ENCODE data around the gene SH2D2A. TPM values are rescaled to one million over a fixed set of nuclear protein-coding genes. Genes with fewer than 3 reads are reported as not detected.

The SH2D2A gene
- total RNA-seq, 1 experiment from 2014 or later, result 4.0 TPM

DNA sequence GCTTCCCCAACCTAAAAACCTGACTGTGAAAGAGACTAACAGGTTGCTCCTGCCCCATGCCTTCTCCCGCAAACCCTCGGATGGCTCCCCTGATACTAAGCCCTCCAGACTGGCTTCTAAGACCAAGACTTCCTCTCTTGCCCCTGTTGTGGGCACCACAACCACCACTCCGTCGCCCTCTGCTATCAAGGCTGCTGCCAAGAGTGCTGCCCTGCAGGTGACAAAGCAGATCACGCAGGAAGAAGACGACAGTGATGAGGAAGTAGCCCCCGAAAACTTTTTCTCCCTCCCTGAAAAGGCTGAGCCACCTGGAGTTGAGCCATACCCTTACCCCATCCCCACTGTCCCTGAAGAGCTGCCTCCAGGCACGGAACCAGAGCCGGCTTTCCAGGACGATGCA lies 30.0 kb downstream of the SH2D2A start:
- BruUV-seq (replicated peaks), result no TSS peak
- H3K79me2 ChIP-seq (ENCODE audit: low read depth), result peaks cover 11% of the 10 kb centered on the region
- CTCF ChIA-PET, result no interaction called here

DNA sequence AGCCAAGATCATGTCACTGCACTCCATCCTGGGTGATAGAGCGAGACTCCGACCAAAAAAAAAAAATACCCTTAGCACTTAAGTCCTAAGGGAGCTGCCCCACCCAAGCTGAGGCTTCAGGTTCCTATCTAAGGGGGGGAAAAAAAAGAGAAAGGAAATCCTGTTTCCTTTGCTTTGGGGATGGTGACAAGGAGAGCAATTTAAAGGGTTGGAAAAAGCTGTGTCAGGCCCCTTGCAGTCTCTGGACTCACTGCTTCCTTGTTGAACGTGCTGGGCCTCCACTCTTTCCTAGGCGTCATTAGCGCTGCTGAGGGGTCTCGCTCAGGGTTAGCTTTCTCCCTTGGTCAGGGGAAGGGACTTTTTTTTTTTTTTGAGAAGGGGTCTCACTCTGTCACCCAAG lies 31.2 kb downstream of the SH2D2A start:
- no peak overlapping the region for H3K27ac ChIP-seq
- no peak overlapping the region for H3K4me2 ChIP-seq
- POLR2A ChIA-PET (ENCODE audit: unreplicated experiment), result no interaction called here
- peaks cover 13% of the 10 kb centered on the region; the same call in 1 of the 2 replicates for H3F3A ChIP-seq (ENCODE audit: insufficient read depth, low read depth)
- peaks cover 45% of the 10 kb centered on the region for H4K20me1 ChIP-seq (ENCODE audit: insufficient read depth)
- CTCF ChIA-PET, result no interaction called here
- H3K9me2 ChIP-seq (ENCODE audit: insufficient read depth), result no peaks in the 10 kb centered on the region
- H2AFZ ChIP-seq, result no peak overlapping the region
- no TSS peak for BruUV-seq (replicated peaks)
- no peak for DNase-seq
- H3K9me3 ChIP-seq (ENCODE audit: insufficient read depth, low read depth), result no peaks in the 10 kb centered on the region
- H3K79me2 ChIP-seq (ENCODE audit: low read depth), result peaks cover 21% of the 10 kb centered on the region
- peaks cover 34% of the 10 kb centered on the region; the same call in 1 of the 2 replicates for H3K36me3 ChIP-seq (ENCODE audit: low read depth)
- no peaks in the 10 kb centered on the region for H3K4me1 ChIP-seq (replicated peaks; ENCODE audit: insufficient read depth)
- no peaks in the 10 kb centered on the region for H3K27me3 ChIP-seq (ENCODE audit: insufficient read depth, low read depth)
- intact Hi-C loops (cut with micrococcal nuclease; ENCODE audit: unreplicated experiment), result no loop called here
- no peak overlapping the region for H3K4me3 ChIP-seq
- TF ChIP-seq EZH2 (IDR thresholded peaks at IDR 0.05; ENCODE audit: low read depth), result no peak
- TF ChIP-seq, protein P1, sequence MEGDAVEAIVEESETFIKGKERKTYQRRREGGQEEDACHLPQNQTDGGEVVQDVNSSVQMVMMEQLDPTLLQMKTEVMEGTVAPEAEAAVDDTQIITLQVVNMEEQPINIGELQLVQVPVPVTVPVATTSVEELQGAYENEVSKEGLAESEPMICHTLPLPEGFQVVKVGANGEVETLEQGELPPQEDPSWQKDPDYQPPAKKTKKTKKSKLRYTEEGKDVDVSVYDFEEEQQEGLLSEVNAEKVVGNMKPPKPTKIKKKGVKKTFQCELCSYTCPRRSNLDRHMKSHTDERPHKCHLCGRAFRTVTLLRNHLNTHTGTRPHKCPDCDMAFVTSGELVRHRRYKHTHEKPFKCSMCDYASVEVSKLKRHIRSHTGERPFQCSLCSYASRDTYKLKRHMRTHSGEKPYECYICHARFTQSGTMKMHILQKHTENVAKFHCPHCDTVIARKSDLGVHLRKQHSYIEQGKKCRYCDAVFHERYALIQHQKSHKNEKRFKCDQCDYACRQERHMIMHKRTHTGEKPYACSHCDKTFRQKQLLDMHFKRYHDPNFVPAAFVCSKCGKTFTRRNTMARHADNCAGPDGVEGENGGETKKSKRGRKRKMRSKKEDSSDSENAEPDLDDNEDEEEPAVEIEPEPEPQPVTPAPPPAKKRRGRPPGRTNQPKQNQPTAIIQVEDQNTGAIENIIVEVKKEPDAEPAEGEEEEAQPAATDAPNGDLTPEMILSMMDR (conservative IDR thresholded peaks at IDR 0.05), result no peak

More for the DNA sequence above, 30.0 kb downstream of the SH2D2A start:
- no peak for DNase-seq
- Histone ChIP-seq H3F3A (ENCODE audit: insufficient read depth, low read depth) (peaks cover 6% of the 10 kb centered on the region; the same call in 1 of the 2 replicates), H4K20me1 (ENCODE audit: insufficient read depth) (peaks cover 34% of the 10 kb centered on the region), H3K27ac (no peak overlapping the region), H3K4me3 (no peak overlapping the region), H3K27me3 (ENCODE audit: insufficient read depth, low read depth) (no peaks in the 10 kb centered on the region), H3K36me3 (ENCODE audit: low read depth) (peaks cover 32% of the 10 kb centered on the region), H3K4me1 (replicated peaks; ENCODE audit: insufficient read depth) (no peaks in the 10 kb centered on the region), H3K4me2 (no peak overlapping the region), H2AFZ (no peak overlapping the region), H3K9me2 (ENCODE audit: insufficient read depth) (no peaks in the 10 kb centered on the region), H3K9me3 (ENCODE audit: insufficient read depth, low read depth) (no peaks in the 10 kb centered on the region)
- intact Hi-C loops (cut with micrococcal nuclease; ENCODE audit: unreplicated experiment), result no loop called here
- POLR2A ChIA-PET (ENCODE audit: unreplicated experiment), result no interaction called here
- no peak for TF ChIP-seq EZH2 (IDR thresholded peaks at IDR 0.05; ENCODE audit: low read depth)
- TF ChIP-seq, protein P1 (conservative IDR thresholded peaks at IDR 0.05), result no peak

DNA sequence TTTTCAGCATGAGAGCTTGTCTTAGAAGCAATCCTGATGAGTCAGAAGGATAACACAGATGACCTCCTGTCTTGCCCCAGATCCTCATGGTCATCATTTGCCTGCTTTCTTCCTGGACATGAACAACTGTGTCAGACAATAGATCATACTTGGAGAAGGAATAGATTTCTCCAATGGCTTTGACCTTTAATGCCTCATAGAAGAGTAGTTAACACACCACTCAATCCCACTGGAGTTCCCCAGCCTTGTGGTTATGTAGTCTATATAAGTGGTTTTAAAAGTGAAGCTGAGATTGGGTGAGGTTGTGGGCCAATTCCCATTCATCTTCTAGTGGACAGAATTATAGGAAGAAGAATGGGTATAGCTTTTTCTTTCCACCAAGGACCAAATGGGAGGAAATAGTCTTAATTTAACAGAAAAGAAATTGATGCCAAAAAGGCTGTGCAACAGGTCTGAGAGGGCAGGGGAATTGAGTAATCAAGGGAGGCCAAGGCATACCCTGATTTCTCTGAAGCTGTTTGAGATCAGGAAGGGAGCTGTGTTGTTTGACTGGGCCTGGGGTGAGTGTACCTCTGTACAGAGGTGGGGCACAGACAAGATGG lies 35.0 kb downstream of the SH2D2A start:
- no peak for DNase-seq
- no peaks in the 10 kb centered on the region for H3K27me3 ChIP-seq (ENCODE audit: insufficient read depth, low read depth)
- intact Hi-C loops (cut with micrococcal nuclease; ENCODE audit: unreplicated experiment), result no loop called here
- H4K20me1 ChIP-seq (ENCODE audit: insufficient read depth), result peaks cover 53% of the 10 kb centered on the region
- ChIA-PET CTCF (interaction anchor here (0.6 kb wide), 2 partner anchors 79 to 100 kb away, joined by 3 read pairs; no protein-coding TSS in a partner anchor), POLR2A (ENCODE audit: unreplicated experiment) (interaction anchor here (0.7 kb wide), 1 partner anchor 77 kb away, joined by 3 read pairs; no protein-coding TSS in a partner anchor)
- H3K79me2 ChIP-seq (ENCODE audit: low read depth), result peaks cover 52% of the 10 kb centered on the region
- H3F3A ChIP-seq (ENCODE audit: insufficient read depth, low read depth), result peaks cover 23% of the 10 kb centered on the region; the same call in 1 of the 2 replicates
- no peak overlapping the region for H3K4me3 ChIP-seq
- no peak overlapping the region for H2AFZ ChIP-seq
- no peaks in the 10 kb centered on the region for H3K9me2 ChIP-seq (ENCODE audit: insufficient read depth)
- H3K27ac ChIP-seq, result no peak overlapping the region
- TF ChIP-seq, protein P1 (conservative IDR thresholded peaks at IDR 0.05), result no peak
- TF ChIP-seq EZH2 (IDR thresholded peaks at IDR 0.05; ENCODE audit: low read depth), result no peak
- H3K4me2 ChIP-seq, result no peak overlapping the region
- H3K4me1 ChIP-seq (replicated peaks; ENCODE audit: insufficient read depth), result no peaks in the 10 kb centered on the region
- BruUV-seq (replicated peaks), result no TSS peak
- H3K9me3 ChIP-seq (ENCODE audit: insufficient read depth, low read depth), result no peaks in the 10 kb centered on the region
- peaks cover 18% of the 10 kb centered on the region; the same call in 1 of the 2 replicates for H3K36me3 ChIP-seq (ENCODE audit: low read depth)

Measured in PC-9 (cell line).